LNCAP (cell line): Measurements from ENCODE around the gene KLF9.

ENCODE experiments used
- TF ChIP-seq, protein P1 (sequence below): fragments of 450-650 bp; IDR thresholded peaks from 2 replicates; pipeline ENCODE4 v1.5.1; 2017; ENCODE audit warnings: mild to moderate bottlenecking

Gene KLF9

DNA sequence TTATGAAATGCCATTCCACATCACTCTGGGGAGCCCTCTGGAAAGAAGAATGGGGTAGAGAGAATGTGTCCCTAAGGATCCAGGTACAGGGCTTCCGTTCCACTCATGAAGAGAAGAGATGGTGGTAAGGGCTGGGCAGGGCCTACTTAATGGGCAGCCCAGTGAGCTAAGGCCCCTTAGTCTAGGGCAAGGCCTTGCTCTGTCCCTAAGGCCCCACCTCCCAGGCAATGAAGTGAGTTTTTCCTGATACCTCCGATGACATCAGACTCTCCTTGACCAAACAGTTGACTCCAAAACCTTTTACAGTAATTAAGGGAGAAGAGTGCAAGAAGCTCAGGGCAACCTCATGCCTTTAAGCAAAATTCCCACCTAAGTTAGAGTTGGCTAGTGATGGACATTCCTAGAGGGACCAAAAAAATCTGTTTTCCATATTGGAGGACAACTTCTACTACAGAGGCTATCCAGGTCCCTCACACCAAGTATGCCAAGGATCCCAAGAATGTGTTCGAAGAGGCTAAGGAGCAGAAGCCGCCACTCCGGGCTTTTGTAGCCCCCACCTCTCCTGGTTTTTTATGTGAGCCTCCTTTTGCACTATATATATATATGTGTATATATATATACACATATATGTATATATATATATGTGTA lies 5.9 kb downstream of the KLF9 start:
- TF ChIP-seq, protein P1, sequence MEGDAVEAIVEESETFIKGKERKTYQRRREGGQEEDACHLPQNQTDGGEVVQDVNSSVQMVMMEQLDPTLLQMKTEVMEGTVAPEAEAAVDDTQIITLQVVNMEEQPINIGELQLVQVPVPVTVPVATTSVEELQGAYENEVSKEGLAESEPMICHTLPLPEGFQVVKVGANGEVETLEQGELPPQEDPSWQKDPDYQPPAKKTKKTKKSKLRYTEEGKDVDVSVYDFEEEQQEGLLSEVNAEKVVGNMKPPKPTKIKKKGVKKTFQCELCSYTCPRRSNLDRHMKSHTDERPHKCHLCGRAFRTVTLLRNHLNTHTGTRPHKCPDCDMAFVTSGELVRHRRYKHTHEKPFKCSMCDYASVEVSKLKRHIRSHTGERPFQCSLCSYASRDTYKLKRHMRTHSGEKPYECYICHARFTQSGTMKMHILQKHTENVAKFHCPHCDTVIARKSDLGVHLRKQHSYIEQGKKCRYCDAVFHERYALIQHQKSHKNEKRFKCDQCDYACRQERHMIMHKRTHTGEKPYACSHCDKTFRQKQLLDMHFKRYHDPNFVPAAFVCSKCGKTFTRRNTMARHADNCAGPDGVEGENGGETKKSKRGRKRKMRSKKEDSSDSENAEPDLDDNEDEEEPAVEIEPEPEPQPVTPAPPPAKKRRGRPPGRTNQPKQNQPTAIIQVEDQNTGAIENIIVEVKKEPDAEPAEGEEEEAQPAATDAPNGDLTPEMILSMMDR: no peak

DNA sequence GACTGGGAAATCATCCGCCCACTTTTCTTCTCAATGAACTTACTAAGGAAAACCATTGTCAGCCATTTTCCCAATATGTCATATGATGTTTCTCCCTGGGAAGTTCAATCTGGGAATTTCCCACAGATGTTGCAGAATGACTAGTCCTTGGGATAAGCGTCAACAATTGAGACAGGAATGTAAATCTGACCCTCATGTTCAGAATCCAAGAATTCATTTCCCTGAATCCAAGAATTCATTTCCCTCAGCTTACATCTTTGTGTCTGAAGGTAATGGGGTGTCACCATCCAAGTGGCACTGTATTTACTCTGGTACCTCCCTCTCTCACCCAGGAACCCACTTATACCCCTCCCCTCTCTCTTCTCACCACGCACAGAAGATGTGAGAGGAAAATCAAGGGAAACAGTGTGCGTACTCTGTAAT lies 7.4 kb downstream of the KLF9 start:
- TF ChIP-seq, protein P1: no peak

DNA sequence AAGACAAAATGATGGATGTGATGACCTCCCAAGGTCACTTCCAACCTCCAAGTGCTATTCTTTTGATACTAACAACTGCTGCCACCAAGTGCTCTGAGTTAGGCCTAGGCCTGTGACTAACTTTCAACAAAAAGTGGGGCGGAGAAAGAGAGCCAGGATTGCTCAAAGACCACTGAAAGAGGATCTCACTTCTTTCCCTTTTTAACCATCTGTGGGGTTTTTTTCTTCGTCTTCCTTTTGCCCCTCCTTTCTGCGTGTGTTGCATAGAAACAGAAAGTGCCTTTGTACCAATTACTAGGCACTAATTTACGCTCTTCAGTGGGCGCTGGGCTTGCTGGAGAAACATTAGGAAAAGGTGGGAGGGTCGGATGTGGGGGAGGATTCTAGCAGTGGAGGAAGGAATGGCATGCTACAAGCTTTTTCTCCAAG lies 8.0 kb downstream of the KLF9 start:
- TF ChIP-seq, protein P1: no peak

DNA sequence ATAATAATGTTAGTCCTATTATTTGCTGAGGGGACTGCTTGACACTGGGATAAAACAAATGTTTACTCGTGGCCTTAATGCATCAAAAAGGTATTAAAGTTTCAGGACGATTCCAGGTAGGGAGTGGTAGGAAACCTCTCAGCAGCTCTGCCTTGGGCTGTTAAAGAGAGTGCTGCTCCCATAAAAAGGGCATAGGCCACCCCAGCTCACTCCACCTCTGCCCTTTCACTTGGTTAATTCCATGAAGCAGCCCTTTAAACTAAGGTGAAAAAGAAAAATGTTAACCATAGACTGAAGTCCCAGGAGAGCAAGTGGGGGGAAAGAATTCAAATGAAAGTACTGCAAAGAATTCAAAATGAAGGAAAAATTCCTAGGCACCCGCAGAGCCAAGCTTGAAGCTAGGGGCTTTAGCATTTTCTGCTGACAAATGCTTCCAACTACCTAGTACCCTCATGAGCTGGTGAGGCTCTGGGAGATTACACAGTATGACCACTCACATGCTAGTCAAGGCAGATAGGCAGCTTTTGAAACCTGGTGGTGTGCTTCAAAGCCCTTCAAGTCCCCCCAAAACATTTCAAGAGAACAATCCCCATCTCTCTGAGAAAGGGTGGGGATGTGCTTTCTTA lies 8.5 kb downstream of the KLF9 start:
- TF ChIP-seq, protein P1: no peak

DNA sequence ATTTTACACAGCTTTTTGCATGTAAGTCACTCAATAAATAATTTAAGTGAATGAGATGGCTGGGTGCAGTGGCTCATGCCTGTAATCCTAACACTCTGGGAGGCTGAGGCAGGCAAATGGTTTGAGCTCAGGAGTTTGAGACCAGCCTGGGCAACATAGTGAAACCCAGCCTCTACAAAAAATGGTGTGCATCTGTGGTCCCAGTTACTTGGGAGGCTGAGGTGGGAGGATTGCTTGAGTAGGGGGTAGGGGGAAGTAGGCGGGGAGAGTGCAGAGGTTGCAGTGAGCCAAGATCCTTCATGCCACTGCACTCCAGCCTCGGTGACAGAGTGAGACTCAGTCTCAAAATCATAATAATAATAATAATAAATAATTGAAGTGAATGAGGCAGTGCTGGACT lies 10.2 kb downstream of the KLF9 start:
- TF ChIP-seq, protein P1: no peak

DNA sequence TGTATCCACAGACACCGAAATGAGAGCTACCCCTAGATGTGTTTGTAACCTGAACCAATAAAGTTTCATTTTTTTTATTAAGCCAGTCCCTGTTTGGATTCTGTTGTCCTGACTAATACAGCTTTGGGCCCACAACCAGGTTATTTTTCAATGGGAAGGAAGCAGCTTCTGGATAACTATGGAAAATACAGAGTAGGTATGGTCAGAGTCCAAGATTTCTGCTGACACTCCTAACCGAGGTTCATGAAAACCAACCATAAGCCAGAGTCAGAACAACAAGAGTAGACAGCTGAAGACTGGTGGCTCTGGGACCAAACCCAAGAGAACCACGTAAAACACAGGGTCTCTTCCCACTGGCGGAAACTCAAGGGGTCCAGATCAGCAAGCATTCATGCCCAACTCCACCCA lies 10.8 kb downstream of the KLF9 start:
- TF ChIP-seq, protein P1: no peak

DNA sequence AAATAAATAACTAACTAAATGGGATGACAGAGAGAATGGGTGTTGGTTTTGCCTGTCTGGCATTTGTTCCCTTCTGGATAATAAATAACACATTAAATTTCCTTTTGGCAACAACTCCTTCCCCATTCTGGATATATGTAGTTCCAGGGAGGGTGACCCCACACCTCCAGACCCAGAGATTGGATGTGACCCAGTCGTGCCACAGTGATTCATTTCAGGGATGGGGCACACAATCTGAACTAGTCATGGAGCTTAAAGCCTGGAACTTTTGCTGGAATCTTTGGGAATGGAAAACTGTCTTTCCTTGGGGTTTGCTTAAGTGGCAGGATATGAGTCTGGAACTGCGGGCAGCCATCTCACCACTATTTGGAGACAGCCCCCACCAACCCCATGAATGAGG lies 11.3 kb downstream of the KLF9 start:
- TF ChIP-seq, protein P1: no peak
